Measurements from ENCODE around the gene RLBP1.
"Not testable (repeated sequence)": the region's sequence is repeated elsewhere in the genome, so short reads cannot be mapped to it uniquely, and the experiment has no call there.

Gene RLBP1

DNA sequence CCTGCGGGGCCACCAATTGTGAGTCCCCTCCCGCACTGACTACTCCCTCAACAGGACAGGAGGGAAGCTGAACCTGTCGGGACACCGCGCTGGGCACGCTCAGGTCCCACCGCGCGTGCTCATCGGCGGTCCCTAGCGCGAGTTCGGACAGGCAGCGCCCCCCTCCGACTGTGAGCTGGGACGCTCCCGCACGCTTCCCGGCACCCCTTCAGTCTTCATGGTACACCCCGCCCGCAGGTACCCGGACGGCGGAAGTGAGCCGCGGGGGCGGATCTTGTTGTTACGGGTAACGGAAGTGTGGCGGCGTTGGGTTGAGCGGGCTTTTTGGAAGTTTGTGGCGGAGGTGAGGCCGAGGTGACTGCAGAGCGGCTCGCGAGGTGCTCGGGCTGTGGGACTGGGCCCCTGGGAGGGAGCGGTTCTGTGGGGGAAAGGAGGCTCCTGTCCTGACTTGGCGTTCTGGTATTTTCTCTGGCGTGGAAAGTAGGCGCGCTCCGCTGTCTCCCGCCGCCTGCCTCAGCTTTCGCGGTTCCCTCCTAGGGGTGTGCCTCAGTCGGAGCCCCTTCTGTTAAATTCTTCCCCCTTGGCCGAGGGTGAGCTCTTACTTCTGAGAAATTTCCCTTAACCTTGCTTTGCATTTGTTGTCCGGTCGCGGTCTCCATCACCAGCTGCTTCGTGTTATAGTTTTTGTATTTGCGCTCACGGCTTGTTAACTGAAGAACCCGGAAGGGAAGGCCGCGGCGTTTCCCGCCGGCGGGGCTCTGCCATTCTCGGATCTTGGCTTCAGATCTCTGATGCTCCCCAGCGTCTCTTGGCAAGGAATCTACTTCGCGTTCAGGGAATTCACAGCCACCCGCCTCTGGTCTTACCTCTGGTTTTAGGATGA is 22.6 kb upstream of the RLBP1 start, which contains the start of gene FANCI:
FANCI (plus strand) TSS at position 289 of the 883 bp plus-strand sequence. CDS start 3,669 bp downstream, outside the sequence.
- peaks cover 18% of the 10 kb centered on the region for H3K4me1 ChIP-seq (ENCODE audit: low read length)
- peak within 1 kb of the TSS; percentile 86 for H3K4me3 ChIP-seq (ENCODE audit: low read length)
- peaks cover 28% of the 10 kb centered on the region for H3K36me3 ChIP-seq (replicated peaks; ENCODE audit: low read depth, low read length)
- H3K9ac ChIP-seq (ENCODE audit: low read length), result peak within 1 kb of the TSS; percentile 88
- TF ChIP-seq EZH2phosphoT487 (IDR thresholded peaks at IDR 0.05; ENCODE audit: low read depth), result no peak
- TF ChIP-seq, protein P1, sequence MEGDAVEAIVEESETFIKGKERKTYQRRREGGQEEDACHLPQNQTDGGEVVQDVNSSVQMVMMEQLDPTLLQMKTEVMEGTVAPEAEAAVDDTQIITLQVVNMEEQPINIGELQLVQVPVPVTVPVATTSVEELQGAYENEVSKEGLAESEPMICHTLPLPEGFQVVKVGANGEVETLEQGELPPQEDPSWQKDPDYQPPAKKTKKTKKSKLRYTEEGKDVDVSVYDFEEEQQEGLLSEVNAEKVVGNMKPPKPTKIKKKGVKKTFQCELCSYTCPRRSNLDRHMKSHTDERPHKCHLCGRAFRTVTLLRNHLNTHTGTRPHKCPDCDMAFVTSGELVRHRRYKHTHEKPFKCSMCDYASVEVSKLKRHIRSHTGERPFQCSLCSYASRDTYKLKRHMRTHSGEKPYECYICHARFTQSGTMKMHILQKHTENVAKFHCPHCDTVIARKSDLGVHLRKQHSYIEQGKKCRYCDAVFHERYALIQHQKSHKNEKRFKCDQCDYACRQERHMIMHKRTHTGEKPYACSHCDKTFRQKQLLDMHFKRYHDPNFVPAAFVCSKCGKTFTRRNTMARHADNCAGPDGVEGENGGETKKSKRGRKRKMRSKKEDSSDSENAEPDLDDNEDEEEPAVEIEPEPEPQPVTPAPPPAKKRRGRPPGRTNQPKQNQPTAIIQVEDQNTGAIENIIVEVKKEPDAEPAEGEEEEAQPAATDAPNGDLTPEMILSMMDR (IDR thresholded peaks at IDR 0.05; ENCODE audit: low read depth, low read length), result peak; percentile 75
- H3K4me2 ChIP-seq (ENCODE audit: low read length), result peak within 1 kb of the TSS; percentile 85
- no peaks in the 10 kb centered on the region for H3K9me3 ChIP-seq (ENCODE audit: insufficient read depth, low read length)
- H2AFZ ChIP-seq (ENCODE audit: low read depth, low read length), result peak within 1 kb of the TSS; percentile 95
- H4K20me1 ChIP-seq (ENCODE audit: insufficient read depth, low read length), result peaks cover 11% of the 10 kb centered on the region
- peaks cover 45% of the 10 kb centered on the region for H3K79me2 ChIP-seq (ENCODE audit: low read length)
- H3K27ac ChIP-seq (ENCODE audit: low read length), result peak within 1 kb of the TSS; percentile 83
- no peaks in the 10 kb centered on the region for H3K27me3 ChIP-seq (ENCODE audit: low read depth, low read length)

DNA sequence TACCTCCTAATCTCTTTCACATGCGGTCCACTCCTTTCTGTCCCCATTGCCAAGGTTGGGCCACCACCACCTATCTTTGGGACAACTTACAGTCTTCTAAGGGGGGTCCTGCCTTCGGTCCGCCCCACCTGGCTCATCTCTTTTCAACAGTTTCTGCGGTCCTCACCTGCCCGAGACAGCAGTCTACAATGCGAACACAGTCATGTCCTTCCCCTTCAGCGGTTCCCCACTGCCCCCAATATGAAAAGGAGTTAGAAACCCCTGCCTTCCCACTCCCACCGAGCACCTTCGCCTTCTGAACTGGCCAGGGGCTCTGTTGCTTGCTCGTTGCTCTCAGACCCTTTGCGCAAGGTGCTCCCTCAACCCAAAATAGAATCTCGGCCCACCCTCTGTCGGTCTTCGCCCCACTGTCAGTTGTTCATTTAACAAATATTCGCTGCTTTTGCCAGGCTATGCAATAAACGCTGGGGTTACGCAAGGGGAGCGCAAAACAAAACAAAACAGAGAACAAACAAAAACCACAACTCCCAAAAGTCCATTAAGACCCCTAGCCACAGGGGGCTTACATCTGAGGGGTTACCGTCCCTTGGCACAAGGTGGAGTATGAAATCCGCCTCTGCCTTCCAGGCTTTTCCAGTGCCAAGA is 21.8 kb upstream of the RLBP1 start:
- H3K36me3 ChIP-seq (replicated peaks; ENCODE audit: low read depth, low read length), result peaks cover 20% of the 10 kb centered on the region

DNA sequence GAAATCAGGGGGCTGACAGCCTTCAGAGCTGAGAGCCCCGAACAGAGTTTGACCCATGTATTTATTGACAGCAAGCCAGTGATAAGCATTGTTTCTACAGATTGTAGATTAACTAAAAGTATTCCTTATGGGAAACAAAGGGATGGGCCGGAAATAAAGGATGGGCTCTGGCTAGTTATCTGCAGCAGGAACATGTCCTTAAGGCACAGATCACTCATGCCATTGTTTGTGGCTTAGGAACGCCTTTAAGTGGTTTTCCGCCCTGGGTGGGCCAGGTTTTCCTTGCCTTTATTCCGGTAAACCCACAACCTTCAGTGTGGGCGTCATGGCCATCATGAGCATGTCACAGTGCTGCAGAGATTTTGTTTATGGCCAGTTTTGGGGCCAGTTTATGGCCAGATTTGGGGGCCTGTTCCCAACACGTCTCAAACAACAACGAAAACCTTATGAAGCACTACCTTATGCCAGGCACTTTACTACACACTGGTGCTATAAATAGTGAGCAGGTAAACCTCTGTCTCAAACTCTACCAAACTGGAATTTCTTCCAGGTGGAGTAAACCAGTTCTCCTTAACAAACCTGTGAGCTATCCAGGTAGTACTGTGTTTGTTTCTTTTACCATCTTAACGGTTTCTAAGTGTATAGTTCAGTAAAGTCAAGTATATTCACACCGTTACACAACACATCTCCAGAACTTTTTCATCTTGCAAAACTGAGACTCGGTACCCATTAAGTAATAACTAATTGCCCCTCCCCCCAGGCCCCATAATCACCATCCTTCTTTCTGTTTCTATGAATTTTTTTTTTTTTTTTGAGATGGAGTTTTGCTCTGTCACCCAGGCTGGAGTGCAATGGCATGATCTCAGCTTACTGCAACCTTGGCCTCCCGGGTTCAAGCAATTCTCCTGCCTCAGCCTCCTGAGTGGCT is 18.8 kb upstream of the RLBP1 start:
- not testable (repeated sequence) for H3K36me3 ChIP-seq (replicated peaks; ENCODE audit: low read depth, low read length); H3K27me3 ChIP-seq (ENCODE audit: low read depth, low read length); H4K20me1 ChIP-seq (ENCODE audit: insufficient read depth, low read length); H3K9ac ChIP-seq (ENCODE audit: low read length); H3K4me3 ChIP-seq (ENCODE audit: low read length); H2AFZ ChIP-seq (ENCODE audit: low read depth, low read length); H3K9me3 ChIP-seq (ENCODE audit: insufficient read depth, low read length); H3K4me2 ChIP-seq (ENCODE audit: low read length); H3K27ac ChIP-seq (ENCODE audit: low read length); H3K4me1 ChIP-seq (ENCODE audit: low read length)
- peaks cover 12% of the 10 kb centered on the region for H3K79me2 ChIP-seq (ENCODE audit: low read length)

More for the DNA sequence above, 21.8 kb upstream of the RLBP1 start:
- Histone ChIP-seq H3K27ac (ENCODE audit: low read length) (no peak overlapping the region), H3K79me2 (ENCODE audit: low read length) (peaks cover 40% of the 10 kb centered on the region), H3K9me3 (ENCODE audit: insufficient read depth, low read length) (no peaks in the 10 kb centered on the region), H4K20me1 (ENCODE audit: insufficient read depth, low read length) (peaks cover 11% of the 10 kb centered on the region), H3K9ac (ENCODE audit: low read length) (peak overlapping the region; percentile 88), H3K27me3 (ENCODE audit: low read depth, low read length) (no peaks in the 10 kb centered on the region), H3K4me3 (ENCODE audit: low read length) (peak overlapping the region; percentile 86), H3K4me1 (ENCODE audit: low read length) (peaks cover 18% of the 10 kb centered on the region), H3K4me2 (ENCODE audit: low read length) (peak overlapping the region; percentile 85), H2AFZ (ENCODE audit: low read depth, low read length) (peak overlapping the region; percentile 95)
- TF ChIP-seq, protein P1 (IDR thresholded peaks at IDR 0.05; ENCODE audit: low read depth, low read length), result no peak
- no peak for TF ChIP-seq EZH2phosphoT487 (IDR thresholded peaks at IDR 0.05; ENCODE audit: low read depth)

DNA sequence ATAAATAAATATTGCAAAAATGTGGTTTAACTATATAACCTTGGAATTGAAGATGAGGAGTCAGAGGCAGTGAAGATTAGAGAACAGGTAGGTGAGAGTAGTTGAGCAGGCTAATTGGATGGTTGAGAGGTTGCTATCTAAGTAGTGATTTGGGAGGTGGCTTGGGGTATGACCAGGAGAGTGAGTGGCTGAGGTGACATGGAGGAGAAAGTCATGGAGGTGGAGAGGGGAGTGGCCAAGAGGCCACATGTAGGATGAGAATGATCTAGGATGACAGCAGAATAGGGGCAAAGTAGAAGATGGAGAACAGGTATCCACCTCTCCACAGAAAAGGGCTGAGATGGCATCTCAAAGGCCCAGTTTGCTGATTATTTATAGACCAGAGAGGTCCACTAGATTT is 10.5 kb upstream of the RLBP1 start:
- Histone ChIP-seq H2AFZ (ENCODE audit: low read depth, low read length) (no peak overlapping the region), H3K4me2 (ENCODE audit: low read length) (no peak overlapping the region), H3K9ac (ENCODE audit: low read length) (no peak overlapping the region), H4K20me1 (ENCODE audit: insufficient read depth, low read length) (no peaks in the 10 kb centered on the region), H3K79me2 (ENCODE audit: low read length) (no peaks in the 10 kb centered on the region), H3K27me3 (ENCODE audit: low read depth, low read length) (peaks cover 16% of the 10 kb centered on the region; the same call in 1 of the 2 replicates), H3K9me3 (ENCODE audit: insufficient read depth, low read length) (no peaks in the 10 kb centered on the region), H3K4me3 (ENCODE audit: low read length) (no peak overlapping the region), H3K27ac (ENCODE audit: low read length) (no peak overlapping the region), H3K36me3 (replicated peaks; ENCODE audit: low read depth, low read length) (no peaks in the 10 kb centered on the region), H3K4me1 (ENCODE audit: low read length) (no peaks in the 10 kb centered on the region)
- TF ChIP-seq, protein P1 (IDR thresholded peaks at IDR 0.05; ENCODE audit: low read depth, low read length), result no peak
- no peak for TF ChIP-seq EZH2phosphoT487 (IDR thresholded peaks at IDR 0.05; ENCODE audit: low read depth)
